H1 (cell line): ENCODE data around the gene RGL3. TPM values are rescaled to one million over a fixed set of nuclear protein-coding genes. Genes with fewer than 3 reads are reported as not detected.
A peak's percentile ranks its signal among the peaks of the same experiment; 100 is the strongest.

Experiments used
- CTCF ChIA-PET: fragments of 300-600 bp; sonication (Branson Sonifier 250); formaldehyde crosslinking; loops from one replicate; lab custom pipeline; 2021; ENCODE audit not compliant: partially characterized antibody; lab: Charles Lee
- POLR2A ChIA-PET: fragments of 300-600 bp; sonication (Branson Sonifier 250); formaldehyde crosslinking; loops from one replicate; lab custom pipeline; 2021; ENCODE audit warnings: inconsistent platforms; ENCODE audit not compliant: partially characterized antibody; lab: Charles Lee
- DNase-seq, 2 experiments: peaks; one replicate each; pipeline versions ENCODE4 v3.0.0 to v3.0.0-alpha.2; 2010 to 2022; ENCODE audit warnings: low spot score in 2 of 2, low read depth in 1 of 2, mixed read lengths in 1 of 2
- FAIRE-seq: peaks from 2 replicates; lab custom pipeline; 2011; peaks lifted over from hg19 to GRCh38; lab: Jason Lieb, UNC
- H2AFZ ChIP-seq: 2 replicates; pipeline ENCODE4 v1.8.1; 2012; ENCODE audit warnings: low read length, inconsistent platforms
- H2AK5ac ChIP-seq: 2 replicates; pipeline ENCODE4 v1.6.1; 2013; ENCODE audit warnings: low read depth, low read length
- H2BK120ac ChIP-seq: replicated peaks from 2 replicates; pipeline ENCODE3; 2013; ENCODE audit warnings: low read depth, low read length, inconsistent platforms
- H2BK12ac ChIP-seq: 2 replicates; pipeline ENCODE4 v1.6.1; 2013; ENCODE audit warnings: low read depth, low read length
- H2BK15ac ChIP-seq: 2 replicates; pipeline ENCODE4 v1.6.1; 2013; ENCODE audit warnings: low read length
- H2BK20ac ChIP-seq: 2 replicates; pipeline ENCODE4 v1.6.1; 2013; ENCODE audit warnings: low read length
- H2BK5ac ChIP-seq: 2 replicates; pipeline ENCODE4 v1.6.1; 2013; ENCODE audit warnings: low read depth, low read length
- H3K14ac ChIP-seq: 2 replicates; pipeline ENCODE4 v1.6.1; 2013; ENCODE audit warnings: inconsistent platforms; ENCODE audit not compliant: insufficient read length
- H3K18ac ChIP-seq: 2 replicates; pipeline ENCODE4 v1.6.1; 2013; ENCODE audit warnings: low read length; ENCODE audit errors: extremely low read depth
- H3K23ac ChIP-seq: 2 replicates; pipeline ENCODE4 v1.6.1; 2013; ENCODE audit warnings: inconsistent platforms; ENCODE audit not compliant: insufficient read length
- H3K23me2 ChIP-seq: 2 replicates; pipeline ENCODE4 v1.6.1; 2013; ENCODE audit warnings: low read depth, low read length
- H3K27ac ChIP-seq: 2 replicates; pipeline ENCODE4 v1.6.1; 2011; ENCODE audit warnings: low read depth, low read length, inconsistent platforms
- H3K27me3 ChIP-seq, 4 experiments: replicated peaks in 1 of 4; 1 replicate in 1 of 4; 2 replicates in 3 of 4; pipeline versions ENCODE4 v1.6.1 to v1.8.1; 2011 to 2013; ENCODE audit warnings: low read length in 3 of 4, mild to moderate bottlenecking in 3 of 4, inconsistent platforms in 2 of 4, mixed read lengths in 2 of 4, moderate library complexity in 1 of 4; ENCODE audit not compliant: control insufficient read depth in 3 of 4, insufficient read depth in 3 of 4; ENCODE audit errors: extremely low read depth in 1 of 4
- H3K36me3 ChIP-seq, 4 experiments: 2 replicates each; pipeline versions ENCODE4 v1.6.1 to v1.8.1; 2011 to 2013; ENCODE audit warnings: mild to moderate bottlenecking in 4 of 4, low read length in 3 of 4, moderate library complexity in 2 of 4, control low read depth in 1 of 4, inconsistent platforms in 1 of 4; ENCODE audit not compliant: insufficient read depth in 4 of 4, control insufficient read depth in 2 of 4
- H3K4ac ChIP-seq: replicated peaks from 2 replicates; pipeline ENCODE3; 2013; ENCODE audit warnings: low read length, low read depth, mixed read lengths, inconsistent platforms; ENCODE audit not compliant: insufficient read length
- H3K4me1 ChIP-seq, 4 experiments: replicated peaks in 1 of 4; 1 replicate in 1 of 4; 2 replicates in 3 of 4; pipeline versions ENCODE4 v1.6.1 to v1.8.1; 2011 to 2013; ENCODE audit warnings: low read length in 3 of 4, inconsistent platforms in 2 of 4, mixed read lengths in 1 of 4; ENCODE audit not compliant: insufficient read depth in 4 of 4, control insufficient read depth in 3 of 4
- H3K4me2 ChIP-seq, 2 experiments: 2 replicates each; pipeline versions ENCODE4 v1.6.1 to v1.8.1; 2011 to 2013; ENCODE audit warnings: low read depth in 2 of 2, low read length in 2 of 2, control low read depth in 1 of 2, inconsistent platforms in 1 of 2, mild to moderate bottlenecking in 1 of 2; ENCODE audit not compliant: insufficient read depth in 1 of 2
- H3K4me3 ChIP-seq, 4 experiments: fragments of 200-600, 300-600 bp in 1 of 4; sonication (generic), shearing (Covaris generic), sonication (Bioruptor Twin) in 1 of 4; 2 replicates each; pipeline versions ENCODE4 v1.5.1 to v1.8.1; 2011 to 2016; ENCODE audit warnings: low read length in 4 of 4, low read depth in 3 of 4, control low read depth in 2 of 4, inconsistent platforms in 2 of 4, mild to moderate bottlenecking in 2 of 4, mixed read lengths in 1 of 4, moderate library complexity in 1 of 4; ENCODE audit not compliant: insufficient read depth in 2 of 4; ENCODE audit errors: extremely low read depth in 1 of 4
- H3K56ac ChIP-seq: replicated peaks from 2 replicates; pipeline ENCODE3; 2013; ENCODE audit warnings: low read depth, mild to moderate bottlenecking, mixed read lengths, low read length, inconsistent platforms; ENCODE audit not compliant: insufficient read length
- H3K79me1 ChIP-seq: 2 replicates; pipeline ENCODE4 v1.6.1; 2013; ENCODE audit warnings: low read depth, low read length, control low read depth
- H3K79me2 ChIP-seq, 2 experiments: 2 replicates each; pipeline versions ENCODE4 v1.6.1 to v1.8.1; 2012 to 2013; ENCODE audit warnings: low read length in 2 of 2, mild to moderate bottlenecking in 2 of 2, inconsistent platforms in 1 of 2; ENCODE audit not compliant: insufficient read depth in 2 of 2, control insufficient read depth in 1 of 2
- H3K9ac ChIP-seq, 4 experiments: replicated peaks in 1 of 4; 1 replicate in 1 of 4; 2 replicates in 3 of 4; pipeline versions ENCODE4 v1.6.1 to v1.8.1; 2011 to 2013; ENCODE audit warnings: low read depth in 3 of 4, low read length in 3 of 4, control low read depth in 2 of 4, mild to moderate bottlenecking in 2 of 4, moderate library complexity in 2 of 4, inconsistent platforms in 1 of 4; ENCODE audit errors: extremely low read depth in 1 of 4
- H3K9me3 ChIP-seq, 2 experiments: 2 replicates each; pipeline versions ENCODE4 v1.6.1 to v1.8.1; 2012 to 2013; ENCODE audit warnings: mild to moderate bottlenecking in 2 of 2, moderate library complexity in 2 of 2, control low read depth in 1 of 2, inconsistent platforms in 1 of 2, low read depth in 1 of 2, low read length in 1 of 2, mixed read lengths in 1 of 2; ENCODE audit not compliant: insufficient read depth in 2 of 2
- H4K20me1 ChIP-seq, 2 experiments: replicated peaks in 1 of 2; 2 replicates each; pipeline versions ENCODE3 to v1.8.1; 2011 to 2013; ENCODE audit warnings: inconsistent platforms in 2 of 2, low read length in 2 of 2, mild to moderate bottlenecking in 1 of 2; ENCODE audit not compliant: insufficient read depth in 2 of 2, control insufficient read depth in 1 of 2
- H4K5ac ChIP-seq: 2 replicates; pipeline ENCODE4 v1.6.1; 2013; ENCODE audit warnings: low read length, low read depth, mixed read lengths, inconsistent platforms; ENCODE audit not compliant: insufficient read length
- H4K8ac ChIP-seq: 2 replicates; pipeline ENCODE4 v1.8.0; 2013; ENCODE audit warnings: mild to moderate bottlenecking, moderate library complexity, low read length, inconsistent platforms; ENCODE audit not compliant: insufficient read depth; ENCODE audit errors: extremely low read depth
- H4K91ac ChIP-seq: replicated peaks from 2 replicates; pipeline ENCODE3; 2013; ENCODE audit warnings: low read length, mixed read lengths, inconsistent platforms; ENCODE audit not compliant: insufficient read length
- EP300 ChIP-seq, 2 experiments: IDR thresholded peaks; 1 replicate in 1 of 2; 2 replicates in 1 of 2; pipeline ENCODE4 v1.6.1; 2011 to 2012; ENCODE audit warnings: low read depth in 2 of 2, low read length in 2 of 2, mild to moderate bottlenecking in 2 of 2, borderline replicate concordance in 1 of 2, inconsistent platforms in 1 of 2, moderate library complexity in 1 of 2
- SP1 ChIP-seq: IDR thresholded peaks from 2 replicates; pipeline ENCODE4 v1.6.1; 2011; ENCODE audit warnings: low read depth, low read length
- WGBS, 2 experiments: shearing (Covaris generic) in 1 of 2; methylation state at CpG; one replicate each; pipeline versions ENCODE4 v1.1.6 to v1.1.7; 2013 to 2015; ENCODE audit warnings: low lambda C conversion rate in 2 of 2, mixed read lengths in 2 of 2, inconsistent platforms in 1 of 2, low coverage in 1 of 2, missing lambda C conversion rate in 1 of 2; ENCODE audit not compliant: insufficient replicate concordance in 2 of 2, insufficient coverage in 1 of 2, insufficient read length in 1 of 2; ENCODE audit errors: extremely low coverage in 1 of 2, missing lambda C conversion rate in 1 of 2; 5-methylcytosine and 5-hydroxymethylcytosine counted together
- polyA plus RNA-seq, 7 experiments: library from polyadenylated mRNA; depleted of rRNA in 3 of 7; stranded (reverse) in 5 of 7; unstranded in 2 of 7; fragments of >200 nt in 5 of 7; fragments of 200-250 nt in 2 of 7; gene quantifications; 1 replicate in 5 of 7; 2 replicates in 1 of 7; 4 replicates in 1 of 7; pipeline versions ENCODE4 v1.2.1 to v1.2.3, GENCODE V29; 2011 to 2013; ENCODE audit warnings: missing spikeins in 2 of 7, mixed read lengths in 2 of 7
- total RNA-seq: library from RNA; stranded (reverse); fragmentation: NEBNext Ultra II Directional; extraction: Animal tissue kit (Norgen Biotek cat#: 25700); gene quantifications from 2 replicates; pipeline ENCODE4 v1.2.1, GENCODE V29; 2021

Gene RGL3
- total and polyA plus RNA-seq, 2 of the 8 experiments (the other 6 are each of a cell fraction or from before 2014, with no cell fraction given): 36.9 to 40.9 TPM

- Histone ChIP-seq H3K27me3 (no peaks in the 10 kb centered on the region), H2BK15ac (no peak overlapping the region), H2BK5ac (no peak overlapping the region), H2AK5ac (no peak overlapping the region), H3K36me3 (no peaks in the 10 kb centered on the region; a peak in 4 of 8 replicates), H3K4me1 (peaks cover 0 to 2% (median 0%) of the 10 kb centered on the region in 4 experiments; a peak in 1 of 7 replicates), H3K4me3 (no peak overlapping the region), H3K23ac (no peak overlapping the region), H3K23me2 (peaks cover 2% of the 10 kb centered on the region; the same call in 1 of the 2 replicates), H3K18ac (no peak overlapping the region), H2BK12ac (no peak overlapping the region), H3K9me3 (peaks cover 0 to 3% of the 10 kb centered on the region in 2 experiments; a peak in 2 of 4 replicates), H4K91ac (no peak overlapping the region), H3K14ac (no peak overlapping the region), H4K20me1 (no peaks in the 10 kb centered on the region), H3K56ac (no peak overlapping the region), H2AFZ (no peak overlapping the region), H2BK120ac (no peak overlapping the region), H3K27ac (no peak overlapping the region), H3K9ac (no peak overlapping the region), H2BK20ac (no peak overlapping the region), H4K5ac (no peak overlapping the region), H3K4ac (no peak overlapping the region), H3K79me1 (no peaks in the 10 kb centered on the region), H3K79me2 (no peaks in the 10 kb centered on the region), H3K4me2 (no peak overlapping the region), H4K8ac (no peak overlapping the region)
- TF ChIP-seq SP1 (0 out of 2 replicates have a peak, but pooled peaks have one; percentile 51), EP300 (IDR thresholded peaks at IDR 0.05; ENCODE audit: borderline replicate concordance in 1 of 2, low read depth in 2 of 2, low read length in 2 of 2) (no peak)
- ChIA-PET POLR2A (interaction anchor here (0.8 to 2.9 kb wide), 9 partner anchors 8 to 27 kb away, joined by 3 to 12 read pairs (median 5); partner anchors contain the start of gene SWSAP1), CTCF (interaction anchor here (0.6 to 2.6 kb wide), 8 partner anchors 9 to 187 kb away, joined by 3 to 23 read pairs (median 5); partner anchors contain the start of gene ODAD3)
- 89% methylated on average over 4 of the region's 4 CpGs; no CpG with 5 or more reads in 1 of the 2 experiments for WGBS, 2 experiments
- no peak for FAIRE-seq
- DNase-seq: no peak
Observed at GRCh38 chr19:11390933-11391680, 28.0 kb downstream of the RGL3 start.
